Suprapubic skin (tissue), 4 donors: ENCODE data around the gene MPP3. TPM values are rescaled to one million over a fixed set of nuclear protein-coding genes. Genes with fewer than 3 reads are reported as not detected.
A peak's percentile ranks its signal among the peaks of the same experiment; 100 is the strongest.

Experiments used
- DNase-seq, 2 donors: peaks; one replicate each; pipeline ENCODE4 v3.0.0-alpha.2; 2019; ENCODE audit warnings: low spot score in 2 of 2
- H3K27ac ChIP-seq: fragments of 200-600 bp; sonication (generic); one replicate; pipeline ENCODE4 v1.5.1; 2019
- H3K27me3 ChIP-seq: fragments of 200-600 bp; sonication (generic); one replicate; pipeline ENCODE4 v1.5.1; 2019
- H3K36me3 ChIP-seq: fragments of 200-600 bp; sonication (generic); one replicate; pipeline ENCODE4 v1.5.1; 2019
- H3K4me1 ChIP-seq: fragments of 200-600 bp; sonication (generic); one replicate; pipeline ENCODE4 v1.5.1; 2019
- H3K4me3 ChIP-seq: fragments of 200-600 bp; sonication (generic); one replicate; pipeline ENCODE4 v1.5.1; 2019; ENCODE audit warnings: mild to moderate bottlenecking
- H3K9me3 ChIP-seq: fragments of 200-600 bp; sonication (generic); one replicate; pipeline ENCODE4 v1.5.1; 2019
- CTCF ChIP-seq, 2 donors: fragments of 200-600 bp in 1 of 2; fragments of 450-650 bp in 1 of 2; sonication (generic) in 1 of 2; IDR thresholded peaks; one replicate each; pipeline ENCODE4 v1.5.1; 2016 to 2019; ENCODE audit warnings: antibody characterized with exemption in 2 of 2, mild to moderate bottlenecking in 1 of 2, moderate library complexity in 1 of 2
- EP300 ChIP-seq: sonication (generic); formaldehyde crosslinking; IDR thresholded peaks from one replicate; pipeline ENCODE4 v1.6.1; 2017; ENCODE audit warnings: antibody characterized with exemption
- POLR2A ChIP-seq, 2 donors: fragments of 450-650 bp; IDR thresholded peaks; one replicate each; pipeline ENCODE4 v1.6.1; 2017; ENCODE audit warnings: antibody characterized with exemption in 2 of 2, mild to moderate bottlenecking in 2 of 2, moderate library complexity in 2 of 2
- POLR2AphosphoS5 ChIP-seq, 3 donors: sonication (generic); formaldehyde crosslinking; IDR thresholded peaks; one replicate each; pipeline ENCODE4 v1.6.1; 2017; ENCODE audit warnings: antibody characterized with exemption in 3 of 3
- WGBS: methylation state at CpG from one replicate; pipeline ENCODE4 v1.1.5; 2018; 5-methylcytosine and 5-hydroxymethylcytosine counted together
- total RNA-seq, 4 donors: library from RNA; depleted of rRNA; stranded (reverse); fragments of >200 nt; gene quantifications; one replicate each; pipeline ENCODE4 v1.1.0, GENCODE V29; 2016

The MPP3 gene
- total RNA-seq, 4 donors from 2014 or later = 5.4 to 8.0 (median 5.9) TPM

- WGBS = 12% methylated on average over 15 of the region's 26 CpGs
- peak in 1 of 2 donors; percentile 84 for DNase-seq
- peak in 1 of 2 donors; percentile 19 for TF ChIP-seq CTCF (IDR thresholded peaks at IDR 0.05)
- TF ChIP-seq POLR2A (IDR thresholded peaks at IDR 0.05) = no peak
These were observed 53.5 kb downstream of the MPP3 start for GRCh38 chr17:43779145-43780125.

GRCh38 chr17:43778337-43779144, 54.4 kb downstream of the MPP3 start, which contains the start of gene DUSP3:
Gene DUSP3, minus strand, starts transcription at chr17:43778977. Its CDS starts 53 bp downstream, at chr17:43778924.
- peaks cover 22% of the 10 kb centered on the region for H3K36me3 ChIP-seq
- H3K4me1 ChIP-seq = peaks cover 30% of the 10 kb centered on the region
- no CpG with 5 or more reads among the region's 100 CpGs for WGBS
- peak; percentile 98 for DNase-seq
- H3K4me3 ChIP-seq = peak within 1 kb of the TSS; percentile 99
- no peaks in the 10 kb centered on the region for H3K27me3 ChIP-seq
- no peaks in the 10 kb centered on the region for H3K9me3 ChIP-seq
- peak within 1 kb of the TSS; percentile 100 for H3K27ac ChIP-seq
- TF ChIP-seq POLR2AphosphoS5 (IDR thresholded peaks at IDR 0.05) (peak; percentile 61 to 75 (median 70)), POLR2A (IDR thresholded peaks at IDR 0.05) (peak; percentile 74 to 89), EP300 (no peak)

More at GRCh38 chr17:43779145-43780125, 53.5 kb downstream of the MPP3 start:
- Histone ChIP-seq H3K4me1 (peaks cover 30% of the 10 kb centered on the region), H3K9me3 (no peaks in the 10 kb centered on the region), H3K4me3 (peak overlapping the region; percentile 99), H3K36me3 (peaks cover 13% of the 10 kb centered on the region), H3K27ac (peak overlapping the region; percentile 100), H3K27me3 (no peaks in the 10 kb centered on the region)

GRCh38 chr17:43774304-43775250, 58.4 kb downstream of the MPP3 start:
- H3K4me1 ChIP-seq = peaks cover 27% of the 10 kb centered on the region

GRCh38 chr17:43772877-43773648, 59.9 kb downstream of the MPP3 start:
- no peaks in the 10 kb centered on the region for H3K27me3 ChIP-seq
- H3K9me3 ChIP-seq = no peaks in the 10 kb centered on the region
- peaks cover 75% of the 10 kb centered on the region for H3K36me3 ChIP-seq
- TF ChIP-seq POLR2A (IDR thresholded peaks at IDR 0.05) = no peak
- TF ChIP-seq EP300 = no peak
- no peak for TF ChIP-seq POLR2AphosphoS5 (IDR thresholded peaks at IDR 0.05)
- no peak for TF ChIP-seq CTCF (IDR thresholded peaks at IDR 0.05)
- peak overlapping the region; percentile 31 for H3K27ac ChIP-seq
- H3K4me1 ChIP-seq = peaks cover 20% of the 10 kb centered on the region
- 82% methylated on average over 10 of the region's 10 CpGs for WGBS
- no peak overlapping the region for H3K4me3 ChIP-seq
- DNase-seq = no peak

More at GRCh38 chr17:43774304-43775250, 58.4 kb downstream of the MPP3 start:
- H3K27me3 ChIP-seq = no peaks in the 10 kb centered on the region
- H3K9me3 ChIP-seq = no peaks in the 10 kb centered on the region
- H3K4me3 ChIP-seq = no peak overlapping the region
- no peak overlapping the region for H3K27ac ChIP-seq
- DNase-seq = no peak
- no peak for TF ChIP-seq POLR2AphosphoS5 (IDR thresholded peaks at IDR 0.05)
- TF ChIP-seq EP300 = no peak
- no peak for TF ChIP-seq POLR2A (IDR thresholded peaks at IDR 0.05)
- no peak for TF ChIP-seq CTCF (IDR thresholded peaks at IDR 0.05)
- 90% methylated on average over 16 of the region's 16 CpGs for WGBS
- peaks cover 60% of the 10 kb centered on the region for H3K36me3 ChIP-seq
